ENCODE data around the gene UBE4B.
"Not testable (repeated sequence)": the region's sequence is repeated elsewhere in the genome, so short reads cannot be mapped to it uniquely, and the experiment has no call there.

UBE4B gene

GRCh38 chr1:10032590-10033358 is at the start of gene UBE4B:
TSS of gene UBE4B (plus strand) at chr1:10032958. CDS start at chr1:10033671, 713 bp downstream.
- in situ Hi-C loops (cut with MboI; ENCODE audit: low pct_unique_long_range_greater_than_20kb, low sequenced_read_pairs) = no loop called here
- peak; percentile 100 for DNase-seq

- no peak for DNase-seq
- in situ Hi-C loops (cut with MboI; ENCODE audit: low pct_unique_long_range_greater_than_20kb, low sequenced_read_pairs) = no loop called here
Measured at GRCh38 chr1:9984253-9984652, 48.5 kb upstream of the UBE4B start.

- in situ Hi-C loops (cut with MboI; ENCODE audit: low pct_unique_long_range_greater_than_20kb, low sequenced_read_pairs) = no loop called here
Measured at GRCh38 chr1:9985001-9985400, 47.8 kb upstream of the UBE4B start.

GRCh38 chr1:9989773-9990172 is 43.0 kb upstream of the UBE4B start:
- in situ Hi-C loops (cut with MboI; ENCODE audit: low pct_unique_long_range_greater_than_20kb, low sequenced_read_pairs) = no loop called here
- DNase-seq = no peak

More at GRCh38 chr1:9985001-9985400, 47.8 kb upstream of the UBE4B start:
- DNase-seq = no peak

GRCh38 chr1:9990944-9991343 is 41.8 kb upstream of the UBE4B start:
- in situ Hi-C loops (cut with MboI; ENCODE audit: low pct_unique_long_range_greater_than_20kb, low sequenced_read_pairs) = no loop called here
- no peak for DNase-seq

GRCh38 chr1:9992910-9993309 is 39.8 kb upstream of the UBE4B start:
- in situ Hi-C loops (cut with MboI; ENCODE audit: low pct_unique_long_range_greater_than_20kb, low sequenced_read_pairs) = no loop called here
- DNase-seq = peak; percentile 65

GRCh38 chr1:9993561-9994075 is 39.1 kb upstream of the UBE4B start:
- in situ Hi-C loops (cut with MboI; ENCODE audit: low pct_unique_long_range_greater_than_20kb, low sequenced_read_pairs) = no loop called here
- no peak for DNase-seq

GRCh38 chr1:9996624-9997582 is 35.9 kb upstream of the UBE4B start, which contains the start of gene RBP7:
TSS of gene RBP7 (plus strand) at chr1:9997228. CDS start at chr1:9997259, 31 bp downstream.
- no peak for DNase-seq

GRCh38 chr1:10001016-10001665 is 31.6 kb upstream of the UBE4B start:
- in situ Hi-C loops (cut with MboI; ENCODE audit: low pct_unique_long_range_greater_than_20kb, low sequenced_read_pairs) = no loop called here
- no peak for DNase-seq

More at GRCh38 chr1:9996624-9997582, 35.9 kb upstream of the UBE4B start, which contains the start of gene RBP7:
- in situ Hi-C loops (cut with MboI; ENCODE audit: low pct_unique_long_range_greater_than_20kb, low sequenced_read_pairs) = no loop called here

- DNase-seq; in situ Hi-C loops (cut with MboI; ENCODE audit: low pct_unique_long_range_greater_than_20kb, low sequenced_read_pairs): not testable (repeated sequence)
Measured at GRCh38 chr1:10005248-10005647, 27.5 kb upstream of the UBE4B start.

- in situ Hi-C loops (cut with MboI; ENCODE audit: low pct_unique_long_range_greater_than_20kb, low sequenced_read_pairs) = no loop called here
- DNase-seq = no peak
Measured at GRCh38 chr1:10007169-10007568, 25.6 kb upstream of the UBE4B start.

GRCh38 chr1:10014016-10014415 is 18.7 kb upstream of the UBE4B start:
- in situ Hi-C loops (cut with MboI; ENCODE audit: low pct_unique_long_range_greater_than_20kb, low sequenced_read_pairs) = no loop called here
- DNase-seq = no peak

GRCh38 chr1:10019561-10019960 is 13.2 kb upstream of the UBE4B start:
- no peak for DNase-seq
- in situ Hi-C loops (cut with MboI; ENCODE audit: low pct_unique_long_range_greater_than_20kb, low sequenced_read_pairs) = no loop called here

- in situ Hi-C loops (cut with MboI; ENCODE audit: low pct_unique_long_range_greater_than_20kb, low sequenced_read_pairs) = no loop called here
- DNase-seq = no peak
Measured at GRCh38 chr1:10020086-10020485, 12.7 kb upstream of the UBE4B start.

- DNase-seq; in situ Hi-C loops (cut with MboI; ENCODE audit: low pct_unique_long_range_greater_than_20kb, low sequenced_read_pairs): not testable (repeated sequence)
Measured at GRCh38 chr1:10020678-10021077, 12.1 kb upstream of the UBE4B start.

GRCh38 chr1:10021992-10022391 is 10.8 kb upstream of the UBE4B start:
- DNase-seq = not testable (repeated sequence)

GRCh38 chr1:10022656-10023055 is 10.1 kb upstream of the UBE4B start:
- in situ Hi-C loops (cut with MboI; ENCODE audit: low pct_unique_long_range_greater_than_20kb, low sequenced_read_pairs) = no loop called here
- no peak for DNase-seq

More at GRCh38 chr1:10021992-10022391, 10.8 kb upstream of the UBE4B start:
- in situ Hi-C loops (cut with MboI; ENCODE audit: low pct_unique_long_range_greater_than_20kb, low sequenced_read_pairs) = not testable (repeated sequence)

- in situ Hi-C loops (cut with MboI; ENCODE audit: low pct_unique_long_range_greater_than_20kb, low sequenced_read_pairs) = no loop called here
- DNase-seq = no peak
Measured at GRCh38 chr1:10025354-10025753, 7.4 kb upstream of the UBE4B start.

GRCh38 chr1:10027027-10027426 is 5.7 kb upstream of the UBE4B start:
- in situ Hi-C loops (cut with MboI; ENCODE audit: low pct_unique_long_range_greater_than_20kb, low sequenced_read_pairs) = no loop called here
- DNase-seq = no peak

Measured in KBM-7 (cell line).